Activated naive CD4-positive, alpha-beta T cell treated with anti-CD3 and anti-CD28 coated beads for 36 hours (primary cell): Measurements from ENCODE around the gene TMTC2. TPM values are rescaled to one million over a fixed set of nuclear protein-coding genes. Genes with fewer than 3 reads are reported as not detected.

ENCODE experiments used
- CTCF ChIA-PET: fragments of 350-600 bp; sonication (Branson Sonifier 250); formaldehyde crosslinking; loops from one replicate; lab custom pipeline; 2021; ENCODE audit warnings: antibody characterized with exemption; lab: Charles Lee
- DNase-seq: peaks from one replicate; pipeline ENCODE4 v3.0.0-alpha.2; 2020
- H3K27ac Mint-ChIP-seq: one replicate; pipeline ENCODE4 v1.8.0; 2021; ENCODE audit warnings: mild to moderate bottlenecking, mixed read lengths
- H3K27me3 Mint-ChIP-seq: one replicate; pipeline ENCODE4 v1.8.0; 2021; ENCODE audit warnings: low read depth, mixed read lengths
- H3K36me3 Mint-ChIP-seq: one replicate; pipeline ENCODE4 v1.8.0; 2021; ENCODE audit warnings: low read depth, mixed read lengths
- H3K4me1 Mint-ChIP-seq: one replicate; pipeline ENCODE4 v1.8.0; 2021; ENCODE audit warnings: low read depth, mixed read lengths
- H3K4me3 Mint-ChIP-seq: one replicate; pipeline ENCODE4 v1.8.0; 2021; ENCODE audit warnings: mild to moderate bottlenecking, moderate library complexity, mixed read lengths
- H3K9me3 Mint-ChIP-seq: one replicate; pipeline ENCODE4 v1.8.0; 2021; ENCODE audit warnings: mixed read lengths
- intact Hi-C: fragments of 100-400 bp; cut with micrococcal nuclease; formaldehyde crosslinking; loops from one replicate; pipeline ENCODE4 v1.15.1; 2023
- total RNA-seq, 2 experiments: library from RNA; stranded (reverse); gene quantifications; one replicate each; pipeline ENCODE4 v1.2.3, GENCODE V29; 2021

TMTC2 gene
- total RNA-seq, 2 experiments from 2014 or later = 3.1 TPM

DNA sequence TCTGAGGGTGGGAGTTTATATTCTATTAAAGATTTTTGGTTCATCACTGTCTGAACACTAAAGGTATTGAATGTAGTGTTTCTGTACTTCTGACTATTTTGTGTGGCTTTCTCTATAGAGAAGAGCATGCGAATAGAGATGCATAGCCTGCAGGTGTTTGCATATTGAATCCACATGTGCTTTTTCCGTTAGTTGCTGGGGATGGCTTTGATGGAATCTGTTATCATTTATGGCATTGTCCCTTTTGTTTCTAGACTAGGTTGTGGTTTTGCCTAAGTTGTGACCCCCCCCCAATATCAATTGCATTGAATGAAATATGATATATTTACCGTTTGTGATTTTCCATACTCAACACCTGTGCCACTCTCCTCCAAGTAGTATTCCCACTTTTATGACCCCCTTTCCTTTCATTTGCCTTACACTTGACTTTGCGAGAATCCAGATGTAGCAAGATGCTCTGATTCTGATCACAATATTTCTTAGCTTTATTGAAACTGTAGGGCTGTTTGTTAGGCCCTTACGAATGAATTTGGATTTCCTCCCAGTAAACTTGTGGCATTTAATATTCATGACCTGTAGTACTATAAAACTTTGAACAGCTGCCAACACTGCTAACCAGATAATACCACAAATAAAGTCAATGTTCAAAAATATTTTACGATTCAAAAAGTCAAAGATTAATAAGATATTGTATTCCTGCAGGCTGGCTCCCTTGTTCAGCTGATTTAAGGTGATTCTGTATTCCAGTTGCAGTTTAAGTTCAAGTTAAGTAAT lies 176.4 kb downstream of the TMTC2 start:
- CTCF ChIA-PET = no interaction called here
- no peaks in the 10 kb centered on the region for H3K27me3 Mint-ChIP-seq
- no peak overlapping the region for H3K4me3 Mint-ChIP-seq
- H3K9me3 Mint-ChIP-seq = no peaks in the 10 kb centered on the region
- H3K4me1 Mint-ChIP-seq = no peaks in the 10 kb centered on the region
- H3K27ac Mint-ChIP-seq = no peak overlapping the region
- H3K36me3 Mint-ChIP-seq = peaks cover 3% of the 10 kb centered on the region
- intact Hi-C loops = no loop called here
- DNase-seq = no peak

DNA sequence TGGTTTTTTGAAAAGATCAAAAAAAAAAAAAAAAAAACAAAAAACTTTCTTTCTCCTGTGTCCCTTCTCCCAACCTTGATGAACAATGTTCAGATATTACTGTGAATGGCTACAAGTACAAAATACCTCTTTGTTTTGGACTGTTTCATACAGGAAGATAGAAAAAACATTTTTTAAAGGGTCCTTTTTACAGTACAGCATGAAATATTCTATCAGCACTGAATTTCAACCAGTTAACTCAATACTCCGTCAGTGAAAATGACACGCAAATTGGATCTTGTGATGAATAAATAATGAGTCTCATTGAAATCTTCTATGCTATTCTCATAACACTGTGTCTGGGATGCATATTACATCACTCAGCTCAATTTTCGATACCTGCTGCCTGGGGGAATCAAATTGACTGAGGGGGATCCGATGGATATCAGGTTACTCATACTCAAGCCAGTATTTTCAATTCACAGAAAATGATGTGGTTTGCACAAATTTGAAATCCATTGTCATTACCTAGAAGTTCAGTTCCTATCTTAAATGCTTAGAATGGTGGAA lies 179.6 kb downstream of the TMTC2 start:
- H3K4me1 Mint-ChIP-seq = no peaks in the 10 kb centered on the region
- no peaks in the 10 kb centered on the region for H3K9me3 Mint-ChIP-seq
- intact Hi-C loops = no loop called here
- no peaks in the 10 kb centered on the region for H3K27me3 Mint-ChIP-seq
- CTCF ChIA-PET = no interaction called here
- no peak overlapping the region for H3K27ac Mint-ChIP-seq
- H3K36me3 Mint-ChIP-seq = peaks cover 1% of the 10 kb centered on the region
- no peak for DNase-seq
- no peak overlapping the region for H3K4me3 Mint-ChIP-seq

DNA sequence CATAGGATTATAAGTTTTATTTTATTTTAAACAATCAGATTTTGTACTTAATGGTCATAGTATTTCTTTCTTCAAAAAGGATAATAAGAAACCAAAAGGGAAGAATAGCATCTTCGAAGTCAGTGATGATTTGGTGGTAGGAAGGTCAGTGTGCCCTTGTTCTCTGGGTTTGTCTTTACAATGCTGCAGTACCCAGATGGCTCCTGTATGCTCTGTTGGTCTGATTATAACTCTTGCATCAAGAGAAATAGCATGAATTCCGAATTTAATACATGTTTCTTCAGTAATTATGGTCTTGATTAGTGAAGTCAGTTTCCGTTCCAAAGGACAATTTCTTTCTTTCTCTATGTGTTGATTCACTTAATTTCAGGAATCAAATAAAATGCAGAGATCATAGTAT lies 180.2 kb downstream of the TMTC2 start:
- no peak for DNase-seq
- H3K27ac Mint-ChIP-seq = no peak overlapping the region
- CTCF ChIA-PET = no interaction called here
- H3K4me3 Mint-ChIP-seq = no peak overlapping the region
- no peaks in the 10 kb centered on the region for H3K9me3 Mint-ChIP-seq
- no peaks in the 10 kb centered on the region for H3K4me1 Mint-ChIP-seq
- no peaks in the 10 kb centered on the region for H3K27me3 Mint-ChIP-seq
- H3K36me3 Mint-ChIP-seq = peaks cover 1% of the 10 kb centered on the region
- intact Hi-C loops = no loop called here

DNA sequence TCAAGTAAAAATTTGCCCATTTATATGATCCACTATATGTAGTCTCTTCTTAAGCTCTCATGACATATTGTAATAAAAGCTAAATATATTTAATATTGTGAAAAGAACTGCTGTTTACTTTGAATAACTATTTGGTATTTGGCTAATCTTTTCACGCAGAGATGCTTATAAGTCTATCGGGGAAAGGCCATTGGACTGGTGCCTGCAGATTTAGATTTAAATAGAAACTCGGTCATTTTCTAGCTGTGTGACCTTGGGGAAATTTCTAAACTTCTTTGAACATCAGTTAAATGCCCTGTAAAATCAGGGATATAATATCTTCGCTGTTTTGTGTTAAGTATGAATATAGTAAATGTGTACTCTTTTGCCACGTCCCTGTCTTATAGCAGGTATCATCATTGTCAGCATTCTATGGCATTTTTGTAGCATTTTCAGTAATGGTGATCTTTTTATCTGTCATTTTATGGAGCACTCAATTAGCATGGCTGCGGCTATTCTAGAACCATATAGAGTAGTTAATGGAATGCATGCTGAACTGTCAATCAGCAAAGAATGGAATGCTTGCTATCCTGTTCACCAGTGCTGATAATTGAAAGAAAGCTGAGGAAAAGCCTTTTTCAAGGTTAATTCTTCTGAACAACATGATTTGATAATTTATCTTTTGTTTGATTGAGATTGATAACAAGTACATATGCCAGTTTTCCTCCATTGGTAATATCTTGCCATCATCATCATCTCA lies 181.2 kb downstream of the TMTC2 start:
- H3K27me3 Mint-ChIP-seq = no peaks in the 10 kb centered on the region
- no peak for DNase-seq
- CTCF ChIA-PET = no interaction called here
- no peak overlapping the region for H3K4me3 Mint-ChIP-seq
- H3K27ac Mint-ChIP-seq = no peak overlapping the region
- intact Hi-C loops = no loop called here
- no peaks in the 10 kb centered on the region for H3K9me3 Mint-ChIP-seq
- no peaks in the 10 kb centered on the region for H3K4me1 Mint-ChIP-seq
- peaks cover 1% of the 10 kb centered on the region for H3K36me3 Mint-ChIP-seq

DNA sequence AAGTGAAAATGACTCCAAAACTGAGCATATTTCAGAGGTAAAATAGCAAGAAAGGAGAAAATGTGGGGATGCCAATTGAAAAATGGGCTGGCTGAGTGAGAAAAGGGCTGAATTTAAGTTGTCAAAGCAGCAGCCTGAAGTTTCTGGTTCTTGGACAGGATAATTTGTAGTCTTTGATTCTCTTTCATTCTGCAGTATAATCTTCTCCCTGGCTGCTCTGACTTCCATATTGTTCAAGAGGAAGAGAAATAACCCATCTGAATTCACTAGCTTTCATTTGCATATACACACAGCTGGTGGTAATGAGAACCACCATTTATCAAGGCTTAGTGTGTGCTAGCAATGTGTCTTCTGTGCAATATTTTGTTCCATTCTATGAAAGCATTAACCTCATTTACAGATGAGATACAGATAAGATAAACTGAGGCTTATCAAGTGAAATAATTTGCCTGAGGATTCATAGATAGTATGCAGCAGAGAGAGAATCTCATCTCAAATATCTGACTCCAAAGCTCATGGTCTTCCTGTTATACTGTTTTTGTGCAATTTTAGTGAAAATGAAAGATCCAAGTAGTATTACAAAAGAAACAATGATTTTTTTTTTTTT lies 184.2 kb downstream of the TMTC2 start:
- no peaks in the 10 kb centered on the region for H3K4me1 Mint-ChIP-seq
- H3K27me3 Mint-ChIP-seq = no peaks in the 10 kb centered on the region
- H3K4me3 Mint-ChIP-seq = no peak overlapping the region
- CTCF ChIA-PET = interaction anchor here (0.6 to 0.7 kb wide), 2 partner anchors 310 to 431 kb away, joined by 3 to 4 read pairs; no protein-coding TSS in a partner anchor
- no peak overlapping the region for H3K27ac Mint-ChIP-seq
- H3K36me3 Mint-ChIP-seq = no peaks in the 10 kb centered on the region
- intact Hi-C loops = no loop called here
- no peaks in the 10 kb centered on the region for H3K9me3 Mint-ChIP-seq
- no peak for DNase-seq

DNA sequence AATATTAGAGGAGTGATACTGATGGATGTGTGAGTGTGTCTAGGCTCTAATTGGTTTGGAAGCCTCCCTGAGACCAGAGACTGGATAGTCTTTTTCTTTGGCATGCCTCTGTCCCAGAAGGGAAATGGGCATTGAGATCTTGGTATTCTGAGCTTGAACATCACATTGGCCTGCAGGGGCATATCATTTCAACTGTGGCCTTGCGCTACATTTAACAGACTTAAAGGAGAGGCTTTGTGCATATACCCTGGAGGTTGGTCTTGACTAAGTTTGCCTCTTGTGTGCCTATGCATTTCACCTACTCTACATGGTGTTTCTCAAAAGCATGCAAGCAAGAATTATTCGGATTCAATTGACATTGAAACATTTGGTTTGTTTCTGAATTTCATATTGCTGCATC lies 185.4 kb downstream of the TMTC2 start:
- CTCF ChIA-PET = no interaction called here
- Mint-ChIP-seq H3K27me3 (no peaks in the 10 kb centered on the region), H3K4me3 (no peak overlapping the region), H3K36me3 (no peaks in the 10 kb centered on the region), H3K27ac (no peak overlapping the region), H3K4me1 (no peaks in the 10 kb centered on the region), H3K9me3 (no peaks in the 10 kb centered on the region)
- intact Hi-C loops = no loop called here
- DNase-seq = no peak

DNA sequence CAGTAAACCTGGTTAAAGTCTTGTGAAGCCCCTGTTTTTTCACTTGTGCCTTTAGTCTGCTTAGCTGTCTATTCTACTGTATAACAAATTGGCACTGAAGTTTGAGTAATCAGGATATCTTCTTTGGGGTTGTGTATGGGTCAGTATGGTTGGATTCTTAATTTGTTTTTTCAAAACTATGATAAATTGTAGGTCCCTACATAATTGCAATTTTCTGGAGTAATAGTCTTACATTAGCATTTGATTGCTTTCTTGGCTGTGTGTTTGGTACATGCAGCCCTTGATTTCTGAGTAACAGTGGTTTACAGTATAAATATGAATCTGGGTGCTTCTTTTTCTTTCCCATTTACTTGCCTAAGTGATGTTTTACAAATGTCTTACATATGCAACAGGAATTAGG lies 186.6 kb downstream of the TMTC2 start:
- Mint-ChIP-seq H3K9me3 (no peaks in the 10 kb centered on the region), H3K36me3 (no peaks in the 10 kb centered on the region), H3K4me1 (no peaks in the 10 kb centered on the region), H3K27me3 (no peaks in the 10 kb centered on the region), H3K4me3 (no peak overlapping the region), H3K27ac (no peak overlapping the region)
- no peak for DNase-seq
- CTCF ChIA-PET = no interaction called here
- intact Hi-C loops = no loop called here

DNA sequence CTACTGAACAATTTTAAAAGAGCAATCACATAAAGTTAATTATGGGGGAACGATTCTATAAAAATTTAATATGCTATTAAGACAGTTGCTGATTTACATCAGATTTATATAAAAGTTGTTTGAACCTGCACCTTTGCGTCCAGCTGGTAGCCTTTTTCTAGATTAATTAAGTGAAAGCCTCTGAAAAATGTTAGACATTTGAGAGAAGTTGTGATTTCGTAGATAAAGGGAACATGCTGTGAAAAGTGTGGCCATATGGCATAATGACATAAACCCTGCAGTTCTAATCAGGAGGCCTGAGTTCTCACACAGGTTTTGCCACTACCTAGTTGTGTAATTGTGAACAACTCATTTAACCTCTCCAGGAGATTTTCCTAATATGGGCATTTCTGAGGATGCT lies 187.2 kb downstream of the TMTC2 start:
- intact Hi-C loops = no loop called here
- no peak overlapping the region for H3K4me3 Mint-ChIP-seq
- no peak for DNase-seq
- CTCF ChIA-PET = no interaction called here
- H3K36me3 Mint-ChIP-seq = no peaks in the 10 kb centered on the region
- no peak overlapping the region for H3K27ac Mint-ChIP-seq
- H3K27me3 Mint-ChIP-seq = no peaks in the 10 kb centered on the region
- H3K9me3 Mint-ChIP-seq = no peaks in the 10 kb centered on the region
- H3K4me1 Mint-ChIP-seq = no peaks in the 10 kb centered on the region

DNA sequence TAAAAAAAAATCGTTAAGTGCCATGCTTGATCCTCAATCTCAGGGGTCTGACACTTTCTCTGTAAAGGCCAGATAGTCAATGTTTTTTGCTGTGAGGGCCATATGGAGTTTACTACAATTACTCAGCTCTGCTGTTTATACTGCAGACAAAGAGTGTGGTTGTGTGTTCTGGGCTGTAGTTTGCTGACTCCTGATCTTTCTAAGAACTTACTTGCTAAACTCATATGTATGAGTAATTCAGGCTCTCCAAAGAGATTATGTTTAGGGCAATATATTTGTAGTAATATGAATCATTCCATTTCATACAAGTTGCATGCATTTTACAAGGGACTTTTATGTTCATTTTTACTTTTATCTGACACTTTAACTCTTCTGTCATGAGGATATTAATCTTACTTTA lies 188.2 kb downstream of the TMTC2 start:
- Mint-ChIP-seq H3K4me1 (no peaks in the 10 kb centered on the region), H3K4me3 (no peak overlapping the region), H3K27me3 (no peaks in the 10 kb centered on the region), H3K27ac (no peak overlapping the region), H3K36me3 (no peaks in the 10 kb centered on the region), H3K9me3 (no peaks in the 10 kb centered on the region)
- CTCF ChIA-PET = no interaction called here
- DNase-seq = no peak
- intact Hi-C loops = no loop called here

DNA sequence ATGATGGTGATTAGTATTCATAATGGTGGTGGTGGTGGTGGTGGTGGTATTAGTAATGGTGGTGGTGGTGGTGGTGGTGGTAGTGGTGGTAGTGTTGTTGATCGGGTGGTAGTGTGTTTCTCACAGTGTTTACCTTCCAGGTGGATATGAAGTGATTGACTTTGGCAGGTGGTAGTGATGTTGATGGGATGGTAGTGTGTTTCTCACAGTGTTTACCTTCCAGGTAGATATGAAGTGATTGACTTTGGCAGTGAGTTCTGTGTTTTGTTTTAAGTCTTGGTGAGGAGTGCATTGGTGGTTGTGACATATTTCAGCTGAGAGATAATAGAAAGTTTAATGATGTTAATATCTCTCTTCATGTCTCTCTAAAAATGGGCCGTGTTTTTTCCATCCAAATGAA lies 189.4 kb downstream of the TMTC2 start:
- intact Hi-C loops = no loop called here
- DNase-seq = no peak
- no peaks in the 10 kb centered on the region for H3K36me3 Mint-ChIP-seq
- CTCF ChIA-PET = no interaction called here
- no peaks in the 10 kb centered on the region for H3K4me1 Mint-ChIP-seq
- H3K27me3 Mint-ChIP-seq = no peaks in the 10 kb centered on the region
- H3K9me3 Mint-ChIP-seq = no peaks in the 10 kb centered on the region
- no peak overlapping the region for H3K27ac Mint-ChIP-seq
- no peak overlapping the region for H3K4me3 Mint-ChIP-seq

DNA sequence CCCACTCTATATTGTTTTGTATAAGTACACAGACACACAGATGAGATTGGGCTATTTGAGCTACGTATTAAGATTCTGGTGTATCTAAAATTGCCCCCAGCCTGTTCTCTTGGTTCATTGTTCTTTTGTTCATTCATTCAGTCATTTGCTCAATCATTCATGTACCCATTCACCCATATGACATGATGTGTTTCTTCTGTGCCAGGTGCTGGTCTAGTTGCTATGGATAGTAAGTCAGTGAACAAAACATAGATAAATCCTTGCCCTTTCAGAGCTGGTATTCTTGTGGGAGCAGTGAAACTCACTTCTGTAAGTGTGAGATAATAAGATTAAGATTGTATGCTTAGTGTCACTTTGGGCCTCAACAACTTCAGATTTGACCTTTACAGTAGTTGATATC lies 191.3 kb downstream of the TMTC2 start:
- no peaks in the 10 kb centered on the region for H3K4me1 Mint-ChIP-seq
- H3K36me3 Mint-ChIP-seq = no peaks in the 10 kb centered on the region
- intact Hi-C loops = no loop called here
- CTCF ChIA-PET = interaction anchor here (0.5 kb wide), 1 partner anchor 829 kb away, joined by 3 read pairs; no protein-coding TSS in a partner anchor
- H3K27ac Mint-ChIP-seq = no peak overlapping the region
- no peak for DNase-seq
- H3K4me3 Mint-ChIP-seq = no peak overlapping the region
- H3K27me3 Mint-ChIP-seq = no peaks in the 10 kb centered on the region
- peaks cover 2% of the 10 kb centered on the region for H3K9me3 Mint-ChIP-seq

DNA sequence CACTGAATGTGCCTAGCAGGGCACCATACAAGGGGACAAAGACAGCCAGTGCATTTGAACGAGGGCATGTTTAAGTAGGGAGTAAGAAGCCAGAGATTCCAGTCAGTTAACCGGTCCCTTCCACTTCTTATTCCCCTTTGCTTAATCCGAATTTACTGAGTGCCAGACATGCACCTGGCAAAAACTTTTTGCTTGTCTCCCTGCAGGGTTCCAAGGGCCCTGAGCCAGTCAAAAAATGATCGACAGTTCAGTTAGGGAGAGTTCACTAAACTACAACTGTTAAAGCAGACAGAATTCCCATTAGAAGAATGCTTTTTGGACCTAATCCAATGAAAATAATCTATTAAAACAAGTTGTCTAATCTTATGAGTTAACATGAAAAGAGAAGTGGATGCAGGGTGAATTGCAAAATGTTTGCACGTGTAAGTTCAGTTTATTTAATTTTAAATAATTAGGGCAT lies 193.8 kb downstream of the TMTC2 start:
- Mint-ChIP-seq H3K4me1 (no peaks in the 10 kb centered on the region), H3K36me3 (no peaks in the 10 kb centered on the region), H3K9me3 (peaks cover 2% of the 10 kb centered on the region), H3K4me3 (no peak overlapping the region), H3K27ac (no peak overlapping the region), H3K27me3 (no peaks in the 10 kb centered on the region)
- intact Hi-C loops = no loop called here
- CTCF ChIA-PET = no interaction called here
- DNase-seq = no peak
